Measurements from ENCODE around the gene DLGAP4.

Gene DLGAP4

GRCh38 chr20:36421641-36422040 lies 115.5 kb downstream of the DLGAP4 start:
- no peak for DNase-seq

- DNase-seq = no peak
Measured at GRCh38 chr20:36424314-36424713, 118.2 kb downstream of the DLGAP4 start.

GRCh38 chr20:36425166-36425565 lies 119.0 kb downstream of the DLGAP4 start:
- no peak for DNase-seq

GRCh38 chr20:36431604-36432003 lies 125.5 kb downstream of the DLGAP4 start:
- DNase-seq = no peak

GRCh38 chr20:36432096-36432495 lies 126.0 kb downstream of the DLGAP4 start:
- no peak for DNase-seq

GRCh38 chr20:36434383-36434782 lies 128.2 kb downstream of the DLGAP4 start:
- no peak for DNase-seq

- no peak for DNase-seq
Measured at GRCh38 chr20:36435124-36435523, 129.0 kb downstream of the DLGAP4 start.

GRCh38 chr20:36435592-36436541 lies 129.7 kb downstream of the DLGAP4 start:
- DNase-seq = peak; percentile 80 to 97 (median 93)

- DNase-seq = peak; percentile 32 to 76 (median 56)
Measured at GRCh38 chr20:36439040-36439730, 133.0 kb downstream of the DLGAP4 start.

- no peak for DNase-seq
Measured at GRCh38 chr20:36439731-36440072, 133.6 kb downstream of the DLGAP4 start.

- no peak for DNase-seq
Measured at GRCh38 chr20:36440370-36441026, 134.4 kb downstream of the DLGAP4 start.

- peak in 1 of 3 experiments; percentile 12 for DNase-seq
Measured at GRCh38 chr20:36441027-36441414, 134.9 kb downstream of the DLGAP4 start.

GRCh38 chr20:36441416-36441815 lies 135.3 kb downstream of the DLGAP4 start:
- no peak for DNase-seq

- DNase-seq = no peak
Measured at GRCh38 chr20:36445847-36446246, 139.7 kb downstream of the DLGAP4 start.

GRCh38 chr20:36446557-36446956 lies 140.4 kb downstream of the DLGAP4 start:
- no peak for DNase-seq

GRCh38 chr20:36447101-36447500 lies 141.0 kb downstream of the DLGAP4 start:
- peak in 2 of 3 experiments; percentile 56 to 73 for DNase-seq

GRCh38 chr20:36449663-36450062 lies 143.5 kb downstream of the DLGAP4 start:
- no peak for DNase-seq

GRCh38 chr20:36454332-36454697 lies 148.2 kb downstream of the DLGAP4 start:
- no peak for DNase-seq

GRCh38 chr20:36454698-36455427 lies 148.7 kb downstream of the DLGAP4 start:
- DNase-seq = no peak

- no peak for DNase-seq
Measured at GRCh38 chr20:36455972-36456625, 150.0 kb downstream of the DLGAP4 start.

GRCh38 chr20:36460648-36461599 lies 154.8 kb downstream of the DLGAP4 start:
- DNase-seq = peak; percentile 96 to 99 (median 97)
